HepG2 (cell line): ENCODE results near the gene ZNF513. TPM values are rescaled to one million over a fixed set of nuclear protein-coding genes. Genes with fewer than 3 reads are reported as not detected.

Experiments used
- ATAC-seq: fragments of 200-7000 bp; cut with Tn5 transposase; 3 replicates; pipeline ENCODE4 v1.9.1; 2020; ENCODE audit warnings: mild to moderate bottlenecking, moderate library complexity
- BruUV-seq: library from RNA; stranded (reverse); fragments of 400-500 nt; replicated peaks from 2 replicates; lab custom pipeline; 2021; lab: Mats Ljungman, UMichigan
- CTCF ChIA-PET: fragments of 300-600 bp; formaldehyde crosslinking; extraction: SDS; loops from one replicate; lab custom pipeline; 2021; ENCODE audit warnings: low total read pairs, inconsistent platforms, low intra/inter-chr PET ratio; lab: Yijun Ruan, JAX
- POLR2A ChIA-PET: fragments of 350-600 bp; sonication (Branson Sonifier 250); formaldehyde crosslinking; loops from one replicate; lab custom pipeline; 2020; ENCODE audit warnings: antibody characterized with exemption, inconsistent platforms; lab: Yijun Ruan, JAX
- DNase-seq: peaks from one replicate; pipeline ENCODE4 v3.0.0-alpha.2; 2015; ENCODE audit warnings: low spot score
- FAIRE-seq: peaks from 3 replicates; lab custom pipeline; 2011; peaks lifted over from hg19 to GRCh38; lab: Jason Lieb, UNC
- H2AFZ ChIP-seq: one replicate; pipeline ENCODE4 v1.6.1; 2011; ENCODE audit warnings: low read length, inconsistent platforms
- H3K27ac ChIP-seq: fragments of 300-600 bp; 3 replicates; pipeline ENCODE4 v1.8.0; 2011; ENCODE audit warnings: mixed run types, mild to moderate bottlenecking, mixed read lengths, low read length, inconsistent platforms; ENCODE audit not compliant: insufficient read depth; ENCODE audit errors: extremely low read length
- H3K27me3 ChIP-seq, 2 experiments: fragments of 200-600 bp in 1 of 2; 2 replicates in 1 of 2; 3 replicates in 1 of 2; pipeline versions ENCODE4 v1.6.0 to v1.8.0; 2011; ENCODE audit warnings: low read length in 2 of 2, mild to moderate bottlenecking in 2 of 2, moderate library complexity in 2 of 2, inconsistent platforms in 1 of 2; ENCODE audit not compliant: insufficient read depth in 2 of 2, control insufficient read depth in 1 of 2
- H3K36me3 ChIP-seq, 2 experiments: fragments of 200-600 bp in 1 of 2; replicated peaks in 1 of 2; 2 replicates in 1 of 2; 3 replicates in 1 of 2; pipeline versions ENCODE4 v1.5.1 to v1.8.0; 2011; ENCODE audit warnings: low read length in 2 of 2, inconsistent platforms in 1 of 2; ENCODE audit not compliant: insufficient read depth in 2 of 2, control insufficient read depth in 1 of 2
- H3K4me1 ChIP-seq: 2 replicates; pipeline ENCODE4 v1.5.1; 2012; ENCODE audit warnings: low read length, inconsistent platforms; ENCODE audit not compliant: insufficient read depth
- H3K4me2 ChIP-seq: 2 replicates; pipeline ENCODE4 v1.6.0; 2011; ENCODE audit warnings: low read depth, low read length, inconsistent platforms
- H3K4me3 ChIP-seq, 3 experiments: fragments of 200-600 bp in 1 of 3; sonication (generic), shearing (Covaris generic) in 1 of 3; replicated peaks in 1 of 3; 2 replicates each; pipeline ENCODE4 v1.5.1; 2011 to 2016; ENCODE audit warnings: low read length in 3 of 3, inconsistent platforms in 2 of 3, low read depth in 2 of 3, mild to moderate bottlenecking in 2 of 3, control low read depth in 1 of 3, mixed read lengths in 1 of 3; ENCODE audit not compliant: insufficient read depth in 1 of 3
- H3K79me2 ChIP-seq: one replicate; pipeline ENCODE4 v1.6.1; 2011; ENCODE audit warnings: low read length, inconsistent platforms; ENCODE audit not compliant: insufficient read depth
- H3K9ac ChIP-seq: 2 replicates; pipeline ENCODE4 v1.6.0; 2011; ENCODE audit warnings: mild to moderate bottlenecking, low read depth, low read length, inconsistent platforms; ENCODE audit not compliant: insufficient read depth
- H3K9me3 ChIP-seq: 2 replicates; pipeline ENCODE4 v1.5.1; 2012; ENCODE audit warnings: mild to moderate bottlenecking, low read length
- H4K20me1 ChIP-seq: 2 replicates; pipeline ENCODE4 v1.6.0; 2011; ENCODE audit warnings: inconsistent platforms, mild to moderate bottlenecking, low read length, moderate library complexity; ENCODE audit not compliant: insufficient read depth
- ATF7 ChIP-seq, 2 experiments: fragments of 450-650 bp in 1 of 2; sonication (generic) in 1 of 2; formaldehyde crosslinking in 1 of 2; IDR thresholded peaks; 2 replicates each; pipeline versions ENCODE4 v1.4.0 to v1.6.1; 2016 to 2020; ENCODE audit warnings: antibody characterized with exemption in 1 of 2, mild to moderate bottlenecking in 1 of 2, missing genetic modification reagents in 1 of 2
- FOSL1 ChIP-seq: sonication (generic); formaldehyde crosslinking; IDR thresholded peaks from 2 replicates; pipeline ENCODE4 v1.9.0; 2021; ENCODE audit warnings: missing genetic modification reagents, borderline replicate concordance
- SAFB2 ChIP-seq: sonication (generic); formaldehyde crosslinking; IDR thresholded peaks from 2 replicates; pipeline ENCODE4 v1.5.1; 2020; ENCODE audit warnings: missing genetic modification reagents, low read depth, mild to moderate bottlenecking, borderline replicate concordance
- TP53 ChIP-seq: sonication (generic); formaldehyde crosslinking; conservative IDR thresholded peaks from 2 replicates; pipeline ENCODE4 v1.4.0; 2020; ENCODE audit warnings: missing genetic modification reagents
- ZBTB42 ChIP-seq: sonication (generic); formaldehyde crosslinking; IDR thresholded peaks from 2 replicates; pipeline ENCODE4 v1.5.0; 2020; ENCODE audit warnings: mild to moderate bottlenecking, missing genetic modification reagents
- ZNF180 ChIP-seq: sonication (generic); formaldehyde crosslinking; IDR thresholded peaks from 2 replicates; pipeline ENCODE4 v1.4.0; 2020; ENCODE audit warnings: low read depth, missing genetic modification reagents, borderline replicate concordance
- ZNF430 ChIP-seq: sonication (generic); formaldehyde crosslinking; IDR thresholded peaks from 2 replicates; pipeline ENCODE4 v1.9.0; 2021; ENCODE audit warnings: mild to moderate bottlenecking, missing genetic modification reagents
- ZNF781 ChIP-seq: sonication (generic); formaldehyde crosslinking; IDR thresholded peaks from 2 replicates; pipeline ENCODE4 v1.5.1; 2020; ENCODE audit warnings: borderline replicate concordance, mild to moderate bottlenecking, missing genetic modification reagents; ENCODE audit errors: not compliant biosample characterization
- WGBS: methylation state at CpG from one replicate; pipeline ENCODE4 v1.1.6; 2017; ENCODE audit warnings: low lambda C conversion rate; 5-methylcytosine and 5-hydroxymethylcytosine counted together
- in situ Hi-C: cut with HindIII; loops from 2 replicates; pipeline ENCODE4 v1.10.0; 2017; ENCODE audit warnings: low pct_unique_long_range_greater_than_20kb; ENCODE audit not compliant: extremely low pct_ligation_motif_present
- intact Hi-C: fragments of 100-400 bp; cut with micrococcal nuclease; formaldehyde crosslinking; loops from one replicate; pipeline ENCODE4 v1.10.0; 2022; ENCODE audit not compliant: unreplicated experiment
- polyA plus RNA-seq, 8 experiments: library from polyadenylated mRNA; depleted of rRNA in 3 of 8; stranded (reverse) in 7 of 8; unstranded in 1 of 8; fragments of >200 nt; fragmentation: Illumina TruSeq in 4 of 8; extraction: Trizol in 4 of 8; gene quantifications; 2 replicates each; pipeline versions ENCODE4 v1.2.1 to v1.2.3, GENCODE V29; 2011 to 2016; ENCODE audit warnings: low read depth in 4 of 8, missing spikeins in 1 of 8, mixed read lengths in 1 of 8; ENCODE audit not compliant: insufficient read depth in 1 of 8
- total RNA-seq, 5 experiments: library from RNA; depleted of rRNA; stranded (reverse); fragments of >200 nt; fragmentation: Illumina TruSeq; extraction: Trizol; gene quantifications; 2 replicates each; pipeline ENCODE4 v1.2.3, GENCODE V29; 2016; ENCODE audit warnings: low read depth in 1 of 5
- TF ChIP-seq, protein P1 (sequence below): sonication (generic); formaldehyde crosslinking; conservative IDR thresholded peaks from 2 replicates; pipeline ENCODE4 v1.4.0; 2020; ENCODE audit warnings: missing genetic modification reagents
- TF ChIP-seq, protein P2 (sequence below): sonication (generic); formaldehyde crosslinking; IDR thresholded peaks from 2 replicates; pipeline ENCODE4 v1.5.0; 2020; ENCODE audit warnings: mild to moderate bottlenecking, missing genetic modification reagents
- TF ChIP-seq, protein P3 (sequence below): IDR thresholded peaks from 2 replicates; pipeline ENCODE4 v1.6.1; 2012; ENCODE audit warnings: low read length, improper control_type of control experiment
- TF ChIP-seq, protein P4 (sequence below): IDR thresholded peaks from 2 replicates; pipeline ENCODE4 v1.6.1; 2016; ENCODE audit warnings: mild to moderate bottlenecking

Gene ZNF513
- total and polyA plus RNA-seq, 2 of the 13 experiments (the other 11 are each of a cell fraction or from before 2014, with no cell fraction given) = 4.9 to 6.3 TPM

DNA sequence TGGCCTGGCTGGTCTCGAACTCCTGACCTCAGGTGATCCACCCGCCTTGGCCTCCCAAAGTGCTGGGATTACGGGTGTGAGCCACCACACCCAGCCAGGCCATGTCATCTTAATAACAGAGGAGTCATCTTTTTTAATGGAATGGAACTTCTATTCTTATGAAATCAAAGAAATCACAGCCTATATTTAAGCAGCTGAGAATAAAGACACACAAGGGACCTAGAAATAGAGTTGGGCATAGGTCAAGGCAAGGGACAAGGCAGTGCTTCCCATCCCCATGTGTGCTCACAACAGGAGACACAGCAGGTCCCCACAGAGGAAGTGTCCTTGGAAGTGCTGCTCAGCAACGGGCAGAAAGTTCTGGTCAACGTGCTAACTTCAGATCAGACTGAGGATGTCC is 7.0 kb downstream of the ZNF513 start:
- in situ Hi-C loops = loop anchor here (5.0 kb wide), 1 partner anchor 51 kb away; the partner anchor contains the start of gene MPV17
- intact Hi-C loops = loop anchor here (10.0 kb wide), 1 partner anchor 119 kb away; no protein-coding TSS in a partner anchor
- ChIA-PET POLR2A (interaction anchor here (1.1 to 2.2 kb wide), 2 partner anchors 9 to 20 kb away, joined by 4 to 12 read pairs; no protein-coding TSS in a partner anchor), CTCF (no interaction called here)
- peaks cover 33 to 64% of the 10 kb centered on the region in 2 experiments for H3K36me3 ChIP-seq
- H3K79me2 ChIP-seq = peaks cover 44% of the 10 kb centered on the region
- peaks cover 33% of the 10 kb centered on the region for H3K4me1 ChIP-seq
- H2AFZ ChIP-seq = no peak overlapping the region
- no peaks in the 10 kb centered on the region; a peak in 1 of 5 replicates for H3K27me3 ChIP-seq
- ATAC-seq = no peak
- H3K9me3 ChIP-seq = no peaks in the 10 kb centered on the region
- no peak for DNase-seq
- no peak for FAIRE-seq
- H3K4me3 ChIP-seq = no peak overlapping the region
- 89% methylated on average over 5 of the region's 5 CpGs for WGBS
- H4K20me1 ChIP-seq = peaks cover 3% of the 10 kb centered on the region
- no peak overlapping the region for H3K9ac ChIP-seq
- H3K4me2 ChIP-seq = no peak overlapping the region
- TF ChIP-seq, protein P1, sequence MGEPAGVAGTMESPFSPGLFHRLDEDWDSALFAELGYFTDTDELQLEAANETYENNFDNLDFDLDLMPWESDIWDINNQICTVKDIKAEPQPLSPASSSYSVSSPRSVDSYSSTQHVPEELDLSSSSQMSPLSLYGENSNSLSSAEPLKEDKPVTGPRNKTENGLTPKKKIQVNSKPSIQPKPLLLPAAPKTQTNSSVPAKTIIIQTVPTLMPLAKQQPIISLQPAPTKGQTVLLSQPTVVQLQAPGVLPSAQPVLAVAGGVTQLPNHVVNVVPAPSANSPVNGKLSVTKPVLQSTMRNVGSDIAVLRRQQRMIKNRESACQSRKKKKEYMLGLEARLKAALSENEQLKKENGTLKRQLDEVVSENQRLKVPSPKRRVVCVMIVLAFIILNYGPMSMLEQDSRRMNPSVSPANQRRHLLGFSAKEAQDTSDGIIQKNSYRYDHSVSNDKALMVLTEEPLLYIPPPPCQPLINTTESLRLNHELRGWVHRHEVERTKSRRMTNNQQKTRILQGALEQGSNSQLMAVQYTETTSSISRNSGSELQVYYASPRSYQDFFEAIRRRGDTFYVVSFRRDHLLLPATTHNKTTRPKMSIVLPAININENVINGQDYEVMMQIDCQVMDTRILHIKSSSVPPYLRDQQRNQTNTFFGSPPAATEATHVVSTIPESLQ = no peak
- TF ChIP-seq ZNF180 (CRISPR knock-in tag) = no peak
- TF ChIP-seq ZBTB42 (CRISPR knock-in tag) = no peak
- TF ChIP-seq SAFB2 = no peak
- TF ChIP-seq, protein P2, sequence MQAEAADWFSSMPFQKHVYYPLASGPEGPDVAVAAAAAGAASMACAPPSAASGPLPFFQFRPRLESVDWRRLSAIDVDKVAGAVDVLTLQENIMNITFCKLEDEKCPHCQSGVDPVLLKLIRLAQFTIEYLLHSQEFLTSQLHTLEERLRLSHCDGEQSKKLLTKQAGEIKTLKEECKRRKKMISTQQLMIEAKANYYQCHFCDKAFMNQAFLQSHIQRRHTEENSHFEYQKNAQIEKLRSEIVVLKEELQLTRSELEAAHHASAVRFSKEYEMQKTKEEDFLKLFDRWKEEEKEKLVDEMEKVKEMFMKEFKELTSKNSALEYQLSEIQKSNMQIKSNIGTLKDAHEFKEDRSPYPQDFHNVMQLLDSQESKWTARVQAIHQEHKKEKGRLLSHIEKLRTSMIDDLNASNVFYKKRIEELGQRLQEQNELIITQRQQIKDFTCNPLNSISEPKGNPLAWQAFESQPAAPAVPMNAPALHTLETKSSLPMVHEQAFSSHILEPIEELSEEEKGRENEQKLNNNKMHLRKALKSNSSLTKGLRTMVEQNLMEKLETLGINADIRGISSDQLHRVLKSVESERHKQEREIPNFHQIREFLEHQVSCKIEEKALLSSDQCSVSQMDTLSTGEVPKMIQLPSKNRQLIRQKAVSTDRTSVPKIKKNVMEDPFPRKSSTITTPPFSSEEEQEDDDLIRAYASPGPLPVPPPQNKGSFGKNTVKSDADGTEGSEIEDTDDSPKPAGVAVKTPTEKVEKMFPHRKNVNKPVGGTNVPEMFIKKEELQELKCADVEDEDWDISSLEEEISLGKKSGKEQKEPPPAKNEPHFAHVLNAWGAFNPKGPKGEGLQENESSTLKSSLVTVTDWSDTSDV (CRISPR knock-in tag) = no peak
- TF ChIP-seq FOSL1 (CRISPR knock-in tag) = no peak
- TF ChIP-seq ZNF430 = no peak
- TF ChIP-seq, protein P3, sequence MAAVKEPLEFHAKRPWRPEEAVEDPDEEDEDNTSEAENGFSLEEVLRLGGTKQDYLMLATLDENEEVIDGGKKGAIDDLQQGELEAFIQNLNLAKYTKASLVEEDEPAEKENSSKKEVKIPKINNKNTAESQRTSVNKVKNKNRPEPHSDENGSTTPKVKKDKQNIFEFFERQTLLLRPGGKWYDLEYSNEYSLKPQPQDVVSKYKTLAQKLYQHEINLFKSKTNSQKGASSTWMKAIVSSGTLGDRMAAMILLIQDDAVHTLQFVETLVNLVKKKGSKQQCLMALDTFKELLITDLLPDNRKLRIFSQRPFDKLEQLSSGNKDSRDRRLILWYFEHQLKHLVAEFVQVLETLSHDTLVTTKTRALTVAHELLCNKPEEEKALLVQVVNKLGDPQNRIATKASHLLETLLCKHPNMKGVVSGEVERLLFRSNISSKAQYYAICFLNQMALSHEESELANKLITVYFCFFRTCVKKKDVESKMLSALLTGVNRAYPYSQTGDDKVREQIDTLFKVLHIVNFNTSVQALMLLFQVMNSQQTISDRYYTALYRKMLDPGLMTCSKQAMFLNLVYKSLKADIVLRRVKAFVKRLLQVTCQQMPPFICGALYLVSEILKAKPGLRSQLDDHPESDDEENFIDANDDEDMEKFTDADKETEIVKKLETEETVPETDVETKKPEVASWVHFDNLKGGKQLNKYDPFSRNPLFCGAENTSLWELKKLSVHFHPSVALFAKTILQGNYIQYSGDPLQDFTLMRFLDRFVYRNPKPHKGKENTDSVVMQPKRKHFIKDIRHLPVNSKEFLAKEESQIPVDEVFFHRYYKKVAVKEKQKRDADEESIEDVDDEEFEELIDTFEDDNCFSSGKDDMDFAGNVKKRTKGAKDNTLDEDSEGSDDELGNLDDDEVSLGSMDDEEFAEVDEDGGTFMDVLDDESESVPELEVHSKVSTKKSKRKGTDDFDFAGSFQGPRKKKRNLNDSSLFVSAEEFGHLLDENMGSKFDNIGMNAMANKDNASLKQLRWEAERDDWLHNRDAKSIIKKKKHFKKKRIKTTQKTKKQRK = no peak
- TF ChIP-seq TP53 = no peak
- TF ChIP-seq ATF7 (IDR thresholded peaks at IDR 0.05) = no peak
- TF ChIP-seq ATF7 (CRISPR knock-in tag; IDR thresholded peaks at IDR 0.05) = no peak
- TF ChIP-seq ZNF781 (CRISPR knock-in tag) = no peak
- TF ChIP-seq, protein P4, sequence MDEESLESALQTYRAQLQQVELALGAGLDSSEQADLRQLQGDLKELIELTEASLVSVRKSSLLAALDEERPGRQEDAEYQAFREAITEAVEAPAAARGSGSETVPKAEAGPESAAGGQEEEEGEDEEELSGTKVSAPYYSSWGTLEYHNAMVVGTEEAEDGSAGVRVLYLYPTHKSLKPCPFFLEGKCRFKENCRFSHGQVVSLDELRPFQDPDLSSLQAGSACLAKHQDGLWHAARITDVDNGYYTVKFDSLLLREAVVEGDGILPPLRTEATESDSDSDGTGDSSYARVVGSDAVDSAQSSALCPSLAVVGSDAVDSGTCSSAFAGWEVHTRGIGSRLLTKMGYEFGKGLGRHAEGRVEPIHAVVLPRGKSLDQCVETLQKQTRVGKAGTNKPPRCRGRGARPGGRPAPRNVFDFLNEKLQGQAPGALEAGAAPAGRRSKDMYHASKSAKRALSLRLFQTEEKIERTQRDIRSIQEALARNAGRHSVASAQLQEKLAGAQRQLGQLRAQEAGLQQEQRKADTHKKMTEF (CRISPR knock-in tag) = no peak
- BruUV-seq = no TSS peak
- no peak overlapping the region for H3K27ac ChIP-seq
